Liver (tissue), 9 donors: ENCODE measurements around the gene DEPDC5. TPM values are rescaled to one million over a fixed set of nuclear protein-coding genes. Genes with fewer than 3 reads are reported as not detected.

Experiments used
- DNase-seq: peaks from one replicate; pipeline ENCODE4 v3.0.0-alpha.2; 2017; ENCODE audit warnings: low spot score
- H3K27ac ChIP-seq, 2 donors: one replicate each; pipeline ENCODE4 v1.7.0; 2013; ENCODE audit warnings: inconsistent platforms in 2 of 2, low read length in 2 of 2, control low read depth in 1 of 2, low read depth in 1 of 2, mild to moderate bottlenecking in 1 of 2
- H3K27me3 ChIP-seq, 4 donors: one replicate each; pipeline versions ENCODE4 v1.6.1 to v1.7.0; 2013; ENCODE audit warnings: low read length in 3 of 4, inconsistent platforms in 1 of 4, mild to moderate bottlenecking in 1 of 4, moderate library complexity in 1 of 4; ENCODE audit not compliant: control insufficient read depth in 4 of 4, insufficient read depth in 4 of 4
- H3K36me3 ChIP-seq, 4 donors: one replicate each; pipeline versions ENCODE4 v1.6.1 to v1.7.0; 2013; ENCODE audit warnings: low read length in 3 of 4, mild to moderate bottlenecking in 3 of 4, low read depth in 1 of 4, moderate library complexity in 1 of 4; ENCODE audit not compliant: control insufficient read depth in 4 of 4, insufficient read depth in 3 of 4
- H3K4me1 ChIP-seq, 4 donors: one replicate each; pipeline versions ENCODE4 v1.6.1 to v1.7.0; 2013; ENCODE audit warnings: low read length in 3 of 4, mild to moderate bottlenecking in 3 of 4, moderate library complexity in 1 of 4; ENCODE audit not compliant: control insufficient read depth in 4 of 4, insufficient read depth in 4 of 4
- H3K4me3 ChIP-seq, 3 donors: one replicate each; pipeline versions ENCODE4 v1.6.1 to v1.7.0; 2013; ENCODE audit warnings: low read length in 3 of 3, control low read depth in 1 of 3, low read depth in 1 of 3, mild to moderate bottlenecking in 1 of 3
- H3K9ac ChIP-seq, 2 donors: one replicate each; pipeline ENCODE4 v1.7.0; 2013; ENCODE audit warnings: low read length in 2 of 2, mild to moderate bottlenecking in 2 of 2, moderate library complexity in 2 of 2, control low read depth in 1 of 2, low read depth in 1 of 2
- H3K9me3 ChIP-seq, 4 donors: one replicate each; pipeline versions ENCODE4 v1.6.1 to v1.7.0; 2013; ENCODE audit warnings: low read length in 3 of 4; ENCODE audit not compliant: control insufficient read depth in 4 of 4
- EGR1 ChIP-seq, 2 donors: IDR thresholded peaks; 2 replicates each; pipeline ENCODE4 v1.6.1; 2016 to 2018; ENCODE audit warnings: antibody characterized with exemption in 2 of 2, low read depth in 2 of 2
- FOXA1 ChIP-seq: IDR thresholded peaks from 2 replicates; pipeline ENCODE4 v1.6.1; 2016; ENCODE audit warnings: antibody characterized with exemption
- FOXA2 ChIP-seq: IDR thresholded peaks from 2 replicates; pipeline ENCODE4 v1.6.1; 2016; ENCODE audit warnings: antibody characterized with exemption
- HNF4A ChIP-seq, 2 donors: conservative IDR thresholded peaks; 2 replicates each; pipeline ENCODE4 v1.6.1; 2016; ENCODE audit warnings: antibody characterized with exemption in 2 of 2, mild to moderate bottlenecking in 2 of 2
- HNF4G ChIP-seq: IDR thresholded peaks from 2 replicates; pipeline ENCODE4 v1.6.1; 2016; ENCODE audit warnings: antibody characterized with exemption
- JUND ChIP-seq, 2 donors: IDR thresholded peaks; 2 replicates each; pipeline ENCODE4 v1.6.1; 2016; ENCODE audit warnings: antibody characterized with exemption in 2 of 2
- NR2F2 ChIP-seq: IDR thresholded peaks from 2 replicates; pipeline ENCODE4 v1.6.1; 2016; ENCODE audit warnings: antibody characterized with exemption
- RAD21 ChIP-seq, 2 donors: IDR thresholded peaks; 2 replicates each; pipeline ENCODE4 v1.6.1; 2016; ENCODE audit warnings: antibody characterized with exemption in 2 of 2, mild to moderate bottlenecking in 2 of 2
- RXRA ChIP-seq, 2 donors: IDR thresholded peaks; 2 replicates each; pipeline ENCODE4 v1.6.1; 2017 to 2018; ENCODE audit warnings: antibody characterized with exemption in 2 of 2, mild to moderate bottlenecking in 1 of 2
- TAF1 ChIP-seq: conservative IDR thresholded peaks from 2 replicates; pipeline ENCODE4 v1.6.1; 2016; ENCODE audit warnings: antibody characterized with exemption, mild to moderate bottlenecking
- YY1 ChIP-seq: IDR thresholded peaks from 2 replicates; pipeline ENCODE4 v1.6.1; 2016; ENCODE audit warnings: antibody characterized with exemption, mild to moderate bottlenecking
- WGBS: extraction: QIAGEN DNeasy Blood & Tissue Kit; methylation state at CpG from one replicate; pipeline ENCODE4 v1.1.7; 2013; 5-methylcytosine and 5-hydroxymethylcytosine counted together
- polyA plus RNA-seq, 2 donors: library from polyadenylated mRNA; stranded (reverse) in 1 of 2; unstranded in 1 of 2; fragments of 200-250 nt in 1 of 2; fragments of >200 nt in 1 of 2; fragmentation: Nextera tagmentation in 1 of 2; extraction: Ambion mirVana in 1 of 2; gene quantifications; one replicate each; pipeline versions ENCODE4 v1.2.1 to v1.2.3, GENCODE V29; 2013 to 2015
- total RNA-seq, 2 donors: library from RNA; depleted of rRNA; stranded (reverse); fragments of >200 nt; gene quantifications; one replicate each; pipeline ENCODE4 v1.2.3, GENCODE V29; 2014
- TF ChIP-seq, protein P1 (sequence below): IDR thresholded peaks from 2 replicates; pipeline ENCODE4 v1.6.1; 2016; ENCODE audit warnings: antibody characterized with exemption
- TF ChIP-seq, protein P2 (sequence below): IDR thresholded peaks from 2 replicates; pipeline ENCODE4 v1.6.1; 2016; ENCODE audit warnings: antibody characterized with exemption
- TF ChIP-seq, protein P3 (sequence below): IDR thresholded peaks from 2 replicates; pipeline ENCODE4 v1.6.1; 2016; ENCODE audit warnings: antibody characterized with exemption, mild to moderate bottlenecking
- TF ChIP-seq, protein P4 (sequence below): fragments of 150-350 bp; IDR thresholded peaks from 2 replicates; pipeline ENCODE4 v1.5.1; 2017; ENCODE audit warnings: improper control_type of control experiment, low read depth, low read length; ENCODE audit not compliant: missing input control
- donor health status: healthy.
- donor health status: healthy.
- donor health status: healthy.
- donor health status: healthy.
- donor health status: healthy.

DEPDC5 gene
- total and polyA plus RNA-seq, 4 donors: 5.5 to 19.4 (median 12.6) TPM

DNA sequence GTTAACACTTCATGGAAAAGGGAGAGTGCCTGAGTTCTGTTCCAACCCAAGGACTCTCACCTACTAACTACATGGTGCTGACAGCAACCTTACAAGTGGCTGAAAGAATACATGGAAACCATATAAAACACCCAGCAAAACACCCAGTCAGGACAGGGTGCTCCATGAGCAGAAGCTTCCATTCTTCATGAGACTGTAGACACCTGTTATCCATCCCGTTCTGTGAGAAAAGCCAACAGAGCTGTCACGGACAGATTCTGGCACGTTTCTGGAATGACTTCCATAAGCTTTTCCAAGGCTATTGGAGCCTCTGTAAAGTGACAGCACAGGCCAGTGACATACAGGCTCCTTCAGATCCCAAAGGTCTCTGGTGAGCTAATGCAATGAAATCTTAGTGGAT, 27.1 kb upstream of the DEPDC5 start:
- no peak overlapping the region for H3K4me3 ChIP-seq
- H3K27ac ChIP-seq: no peak overlapping the region
- H3K9me3 ChIP-seq: no peaks in the 10 kb centered on the region
- no peaks in the 10 kb centered on the region for H3K27me3 ChIP-seq
- no peak for DNase-seq
- no peak for TF ChIP-seq HNF4G
- no peak for TF ChIP-seq YY1
- TF ChIP-seq RXRA (IDR thresholded peaks at IDR 0.05): no peak
- TF ChIP-seq, protein P1, sequence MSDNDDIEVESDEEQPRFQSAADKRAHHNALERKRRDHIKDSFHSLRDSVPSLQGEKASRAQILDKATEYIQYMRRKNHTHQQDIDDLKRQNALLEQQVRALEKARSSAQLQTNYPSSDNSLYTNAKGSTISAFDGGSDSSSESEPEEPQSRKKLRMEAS: no peak
- no peak for TF ChIP-seq JUND (IDR thresholded peaks at IDR 0.05)
- no peak for TF ChIP-seq FOXA1
- TF ChIP-seq, protein P2, sequence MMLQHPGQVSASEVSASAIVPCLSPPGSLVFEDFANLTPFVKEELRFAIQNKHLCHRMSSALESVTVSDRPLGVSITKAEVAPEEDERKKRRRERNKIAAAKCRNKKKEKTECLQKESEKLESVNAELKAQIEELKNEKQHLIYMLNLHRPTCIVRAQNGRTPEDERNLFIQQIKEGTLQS: no peak
- TF ChIP-seq, protein P3, sequence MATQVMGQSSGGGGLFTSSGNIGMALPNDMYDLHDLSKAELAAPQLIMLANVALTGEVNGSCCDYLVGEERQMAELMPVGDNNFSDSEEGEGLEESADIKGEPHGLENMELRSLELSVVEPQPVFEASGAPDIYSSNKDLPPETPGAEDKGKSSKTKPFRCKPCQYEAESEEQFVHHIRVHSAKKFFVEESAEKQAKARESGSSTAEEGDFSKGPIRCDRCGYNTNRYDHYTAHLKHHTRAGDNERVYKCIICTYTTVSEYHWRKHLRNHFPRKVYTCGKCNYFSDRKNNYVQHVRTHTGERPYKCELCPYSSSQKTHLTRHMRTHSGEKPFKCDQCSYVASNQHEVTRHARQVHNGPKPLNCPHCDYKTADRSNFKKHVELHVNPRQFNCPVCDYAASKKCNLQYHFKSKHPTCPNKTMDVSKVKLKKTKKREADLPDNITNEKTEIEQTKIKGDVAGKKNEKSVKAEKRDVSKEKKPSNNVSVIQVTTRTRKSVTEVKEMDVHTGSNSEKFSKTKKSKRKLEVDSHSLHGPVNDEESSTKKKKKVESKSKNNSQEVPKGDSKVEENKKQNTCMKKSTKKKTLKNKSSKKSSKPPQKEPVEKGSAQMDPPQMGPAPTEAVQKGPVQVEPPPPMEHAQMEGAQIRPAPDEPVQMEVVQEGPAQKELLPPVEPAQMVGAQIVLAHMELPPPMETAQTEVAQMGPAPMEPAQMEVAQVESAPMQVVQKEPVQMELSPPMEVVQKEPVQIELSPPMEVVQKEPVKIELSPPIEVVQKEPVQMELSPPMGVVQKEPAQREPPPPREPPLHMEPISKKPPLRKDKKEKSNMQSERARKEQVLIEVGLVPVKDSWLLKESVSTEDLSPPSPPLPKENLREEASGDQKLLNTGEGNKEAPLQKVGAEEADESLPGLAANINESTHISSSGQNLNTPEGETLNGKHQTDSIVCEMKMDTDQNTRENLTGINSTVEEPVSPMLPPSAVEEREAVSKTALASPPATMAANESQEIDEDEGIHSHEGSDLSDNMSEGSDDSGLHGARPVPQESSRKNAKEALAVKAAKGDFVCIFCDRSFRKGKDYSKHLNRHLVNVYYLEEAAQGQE: no peak
- TF ChIP-seq FOXA2: no peak
- peaks cover 3 to 12% (median 9%) of the 10 kb centered on the region in 4 donors for H3K4me1 ChIP-seq
- 92% methylated on average over 3 of the region's 3 CpGs for WGBS
- H3K9ac ChIP-seq: no peak overlapping the region
- peaks cover 3 to 27% (median 17%) of the 10 kb centered on the region in 4 donors for H3K36me3 ChIP-seq

DNA sequence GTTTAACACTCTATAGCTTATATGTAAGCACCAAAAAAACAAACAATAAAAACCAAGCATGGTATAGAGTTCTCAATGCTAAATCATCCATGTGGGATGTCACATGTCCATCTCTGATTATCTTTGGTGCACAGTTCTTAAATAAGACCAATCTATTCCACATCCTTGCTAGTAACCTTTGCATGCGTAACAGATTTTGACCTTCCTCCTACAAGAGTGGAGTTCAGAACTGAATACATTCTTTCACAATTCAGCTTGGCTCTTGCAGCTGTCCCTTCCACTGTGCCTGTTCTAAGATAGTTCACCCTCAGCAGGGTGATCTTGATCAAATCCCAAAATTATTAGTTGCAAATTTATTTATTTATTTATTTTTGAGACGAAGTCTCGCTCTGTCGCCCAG, 25.0 kb upstream of the DEPDC5 start:
- H3K4me3 ChIP-seq: no peak overlapping the region
- 86% methylated on average over 4 of the region's 4 CpGs for WGBS
- TF ChIP-seq, protein P1: no peak
- TF ChIP-seq RXRA (IDR thresholded peaks at IDR 0.05) (peak in 1 of 2 donors; percentile 11), HNF4A (conservative IDR thresholded peaks at IDR 0.05) (peak in 1 of 2 donors; percentile 36)
- no peaks in the 10 kb centered on the region for H3K9me3 ChIP-seq
- DNase-seq: no peak
- no peaks in the 10 kb centered on the region for H3K27me3 ChIP-seq
- H3K27ac ChIP-seq: no peak overlapping the region
- peaks cover 10 to 25% (median 20%) of the 10 kb centered on the region in 4 donors for H3K4me1 ChIP-seq
- H3K9ac ChIP-seq: no peak overlapping the region
- peaks cover 0 to 15% (median 8%) of the 10 kb centered on the region in 4 donors for H3K36me3 ChIP-seq

DNA sequence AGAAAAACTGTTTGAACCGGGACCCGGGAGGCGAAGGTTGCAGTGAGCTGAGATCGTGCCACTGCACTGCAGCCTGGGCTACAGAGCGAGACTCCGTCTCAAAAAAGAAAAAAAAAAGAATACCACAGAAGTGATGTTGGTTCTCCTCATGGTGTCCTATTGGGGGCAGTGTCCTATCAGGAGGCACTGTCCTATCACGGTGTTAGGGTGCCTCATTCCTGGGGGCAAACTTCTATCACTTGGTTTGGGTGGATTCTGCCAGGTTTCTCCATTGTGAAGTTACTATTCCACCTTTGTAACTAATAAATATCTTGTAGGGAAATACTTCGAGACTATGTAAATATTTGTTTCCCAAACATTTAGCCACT, 23.5 kb upstream of the DEPDC5 start:
- no peak for DNase-seq
- TF ChIP-seq, protein P4, sequence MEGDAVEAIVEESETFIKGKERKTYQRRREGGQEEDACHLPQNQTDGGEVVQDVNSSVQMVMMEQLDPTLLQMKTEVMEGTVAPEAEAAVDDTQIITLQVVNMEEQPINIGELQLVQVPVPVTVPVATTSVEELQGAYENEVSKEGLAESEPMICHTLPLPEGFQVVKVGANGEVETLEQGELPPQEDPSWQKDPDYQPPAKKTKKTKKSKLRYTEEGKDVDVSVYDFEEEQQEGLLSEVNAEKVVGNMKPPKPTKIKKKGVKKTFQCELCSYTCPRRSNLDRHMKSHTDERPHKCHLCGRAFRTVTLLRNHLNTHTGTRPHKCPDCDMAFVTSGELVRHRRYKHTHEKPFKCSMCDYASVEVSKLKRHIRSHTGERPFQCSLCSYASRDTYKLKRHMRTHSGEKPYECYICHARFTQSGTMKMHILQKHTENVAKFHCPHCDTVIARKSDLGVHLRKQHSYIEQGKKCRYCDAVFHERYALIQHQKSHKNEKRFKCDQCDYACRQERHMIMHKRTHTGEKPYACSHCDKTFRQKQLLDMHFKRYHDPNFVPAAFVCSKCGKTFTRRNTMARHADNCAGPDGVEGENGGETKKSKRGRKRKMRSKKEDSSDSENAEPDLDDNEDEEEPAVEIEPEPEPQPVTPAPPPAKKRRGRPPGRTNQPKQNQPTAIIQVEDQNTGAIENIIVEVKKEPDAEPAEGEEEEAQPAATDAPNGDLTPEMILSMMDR: peak; percentile 8
- TF ChIP-seq FOXA1 (no peak), EGR1 (IDR thresholded peaks at IDR 0.05; ENCODE audit: low read depth in 2 of 2) (no peak), HNF4G (no peak), FOXA2 (no peak), YY1 (no peak), TAF1 (no peak), JUND (IDR thresholded peaks at IDR 0.05) (no peak), RAD21 (IDR thresholded peaks at IDR 0.05) (peak; percentile 12 to 35), NR2F2 (no peak)
- Histone ChIP-seq H3K4me3 (no peak overlapping the region), H3K27me3 (no peaks in the 10 kb centered on the region), H3K9ac (no peak overlapping the region), H3K9me3 (no peaks in the 10 kb centered on the region), H3K4me1 (peaks cover 10 to 25% (median 20%) of the 10 kb centered on the region in 4 donors), H3K36me3 (peaks cover 0 to under 1% (median under 1%) of the 10 kb centered on the region in 4 donors), H3K27ac (no peak overlapping the region)
- 67% methylated on average over 8 of the region's 8 CpGs for WGBS
